GM21390 (cell line): ENCODE results near the gene PLCB1.
"Not testable (repeated sequence)": the region's sequence is repeated elsewhere in the genome, so short reads cannot be mapped to it uniquely, and the experiment has no call there.

ENCODE experiments used
- ATAC-seq: cut with Tn5 transposase; IDR thresholded peaks from one replicate; pipeline ENCODE4 v1.9.1; 2021; ENCODE audit not compliant: unreplicated experiment

PLCB1 gene

GRCh38 chr20:8363970-8364733 lies 232.1 kb downstream of the PLCB1 start:
- ATAC-seq: no peak

- ATAC-seq: no peak
Observed at GRCh38 chr20:8364734-8365078, 232.6 kb downstream of the PLCB1 start.

- no peak for ATAC-seq
Observed at GRCh38 chr20:8365634-8366033, 233.6 kb downstream of the PLCB1 start.

GRCh38 chr20:8366303-8366923 lies 234.3 kb downstream of the PLCB1 start:
- no peak for ATAC-seq

- no peak for ATAC-seq
Observed at GRCh38 chr20:8367689-8368088, 235.6 kb downstream of the PLCB1 start.

- ATAC-seq: no peak
Observed at GRCh38 chr20:8368670-8369069, 236.6 kb downstream of the PLCB1 start.

GRCh38 chr20:8369311-8369710 lies 237.2 kb downstream of the PLCB1 start:
- no peak for ATAC-seq

GRCh38 chr20:8370774-8371173 lies 238.7 kb downstream of the PLCB1 start:
- no peak for ATAC-seq

GRCh38 chr20:8372824-8373380 lies 240.8 kb downstream of the PLCB1 start:
- no peak for ATAC-seq

- no peak for ATAC-seq
Observed at GRCh38 chr20:8373579-8373978, 241.5 kb downstream of the PLCB1 start.

GRCh38 chr20:8375898-8376297 lies 243.8 kb downstream of the PLCB1 start:
- ATAC-seq: no peak

GRCh38 chr20:8376940-8377339 lies 244.9 kb downstream of the PLCB1 start:
- ATAC-seq: no peak

GRCh38 chr20:8379125-8379524 lies 247.1 kb downstream of the PLCB1 start:
- ATAC-seq: not testable (repeated sequence)

GRCh38 chr20:8385247-8385646 lies 253.2 kb downstream of the PLCB1 start:
- ATAC-seq: no peak

GRCh38 chr20:8386991-8387390 lies 254.9 kb downstream of the PLCB1 start:
- ATAC-seq: no peak

- ATAC-seq: no peak
Observed at GRCh38 chr20:8388141-8388540, 256.1 kb downstream of the PLCB1 start.

- no peak for ATAC-seq
Observed at GRCh38 chr20:8388707-8389106, 256.6 kb downstream of the PLCB1 start.

GRCh38 chr20:8389381-8390036 lies 257.4 kb downstream of the PLCB1 start:
- ATAC-seq: no peak

- ATAC-seq: no peak
Observed at GRCh38 chr20:8390037-8390433, 258.0 kb downstream of the PLCB1 start.

- no peak for ATAC-seq
Observed at GRCh38 chr20:8390500-8390899, 258.4 kb downstream of the PLCB1 start.

- ATAC-seq: no peak
Observed at GRCh38 chr20:8393381-8393780, 261.3 kb downstream of the PLCB1 start.
